Transverse colon (tissue), 4 donors: ENCODE data around the gene LGALS3BP. TPM values are rescaled to one million over a fixed set of nuclear protein-coding genes. Genes with fewer than 3 reads are reported as not detected.

ENCODE experiments used
- DNase-seq: peaks from one replicate; pipeline ENCODE4 v3.0.0-alpha.2; 2019
- H3K27ac ChIP-seq, 4 donors: fragments of 200-600 bp; sonication (generic); 2 replicates each; pipeline ENCODE4 v1.5.1; 2016 to 2018; ENCODE audit warnings: inconsistent platforms in 4 of 4
- H3K27me3 ChIP-seq: fragments of 200-600 bp; sonication (generic); 2 replicates; pipeline ENCODE4 v1.5.1; 2017; ENCODE audit warnings: inconsistent platforms
- H3K36me3 ChIP-seq, 4 donors: fragments of 200-600 bp; sonication (generic); 2 replicates each; pipeline ENCODE4 v1.5.1; 2017 to 2019; ENCODE audit warnings: inconsistent platforms in 4 of 4
- H3K4me1 ChIP-seq, 4 donors: fragments of 200-600 bp; sonication (generic); 2 replicates each; pipeline ENCODE4 v1.5.1; 2017 to 2020; ENCODE audit warnings: inconsistent platforms in 4 of 4
- H3K4me3 ChIP-seq, 4 donors: fragments of 200-600 bp; sonication (generic); 1 replicate in 1 of 4; 2 replicates in 3 of 4; pipeline versions ENCODE4 v1.5.1 to v1.6.1; 2017 to 2019; ENCODE audit warnings: inconsistent platforms in 4 of 4
- H3K9me3 ChIP-seq, 2 donors: fragments of 200-600 bp; sonication (generic); 2 replicates each; pipeline ENCODE4 v1.5.1; 2017 to 2019; ENCODE audit warnings: inconsistent platforms in 2 of 2
- EP300 ChIP-seq: sonication (generic); formaldehyde crosslinking; IDR thresholded peaks from one replicate; pipeline ENCODE4 v1.6.1; 2017; ENCODE audit warnings: antibody characterized with exemption, low read depth
- POLR2A ChIP-seq: fragments of 450-650 bp; IDR thresholded peaks from one replicate; pipeline ENCODE4 v1.6.1; 2016; ENCODE audit warnings: antibody characterized with exemption, mild to moderate bottlenecking, moderate library complexity
- POLR2AphosphoS5 ChIP-seq, 3 donors: sonication (generic); formaldehyde crosslinking; IDR thresholded peaks; one replicate each; pipeline ENCODE4 v1.6.1; 2016; ENCODE audit warnings: antibody characterized with exemption in 3 of 3
- WGBS, 2 donors: methylation state at CpG; one replicate each; pipeline ENCODE4 v1.1.5; 2018; ENCODE audit warnings: low coverage in 1 of 2; 5-methylcytosine and 5-hydroxymethylcytosine counted together
- in situ Hi-C, 4 donors: fragments of 200-750 bp; cut with MboI; loops; one replicate each; pipeline versions ENCODE4 v1.15.0 to v1.15.1; 2017; ENCODE audit warnings: low sequenced_read_pairs in 3 of 4, low pct_ligation_motif_present in 1 of 4, low pct_unique_long_range_greater_than_20kb in 1 of 4
- intact Hi-C: fragments of 100-400 bp; cut with DNase I; formaldehyde crosslinking; loops from one replicate; pipeline ENCODE4 v1.15.1; 2023; ENCODE audit warnings: low total_unique reads
- total RNA-seq, 4 donors: library from RNA; depleted of rRNA; stranded (reverse); fragments of >200 nt; gene quantifications; one replicate each; pipeline ENCODE4 v1.1.0, GENCODE V29; 2016
- TF ChIP-seq, protein P1 (sequence below), 5 experiments: fragments of 200-600 bp in 3 of 5; fragments of 450-650 bp in 2 of 5; sonication (generic) in 3 of 5; IDR thresholded peaks; 1 replicate in 2 of 5; 2 replicates in 3 of 5; pipeline ENCODE4 v1.5.1; 2016 to 2017; ENCODE audit warnings: antibody characterized with exemption in 5 of 5, inconsistent platforms in 3 of 5, mild to moderate bottlenecking in 2 of 5, moderate library complexity in 1 of 5

Gene LGALS3BP
- total RNA-seq, 4 donors from 2014 or later: 796 to 1,440 (median 1,077) TPM

DNA sequence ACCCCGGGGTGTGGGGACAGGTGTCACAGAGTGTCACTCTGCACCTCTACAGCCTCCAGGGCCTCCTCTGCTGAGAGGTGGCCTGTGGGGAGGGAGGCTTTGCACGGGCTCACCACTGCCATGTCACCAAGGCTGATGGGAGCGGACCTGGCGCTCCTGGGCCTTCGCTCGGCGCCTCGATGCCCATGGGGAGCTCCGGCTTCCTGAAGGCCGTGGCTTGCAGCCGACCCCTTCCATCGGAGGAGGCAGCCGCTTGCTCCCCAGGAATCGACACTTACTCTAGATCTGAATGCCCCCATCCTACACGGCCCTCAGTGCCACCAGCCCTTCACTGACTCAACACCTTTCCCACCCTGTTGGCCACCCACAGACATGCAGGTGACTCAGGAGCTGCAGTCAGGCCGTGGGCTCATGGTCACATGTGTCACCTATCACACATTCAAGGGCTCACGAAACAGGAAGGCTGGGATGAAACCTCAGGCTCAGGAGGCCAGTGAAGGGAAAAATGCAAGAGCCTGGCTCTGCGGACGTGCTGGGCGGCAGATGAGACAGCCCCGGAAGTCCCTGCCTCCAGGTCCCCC is 11.9 kb downstream of the LGALS3BP start:
- intact Hi-C loops (no loop called here), in situ Hi-C loops (loop anchor here in 1 of 4 donors (5.0 kb wide), 1 partner anchor 106 kb away; no protein-coding TSS in a partner anchor)
- H3K27ac ChIP-seq: no peak overlapping the region
- no peak overlapping the region for H3K4me3 ChIP-seq
- 87% methylated on average over 17 of the region's 21 CpGs; no CpG with 5 or more reads in 1 of the 2 donors for WGBS, 2 donors
- no peaks in the 10 kb centered on the region for H3K36me3 ChIP-seq
- TF ChIP-seq, protein P1, sequence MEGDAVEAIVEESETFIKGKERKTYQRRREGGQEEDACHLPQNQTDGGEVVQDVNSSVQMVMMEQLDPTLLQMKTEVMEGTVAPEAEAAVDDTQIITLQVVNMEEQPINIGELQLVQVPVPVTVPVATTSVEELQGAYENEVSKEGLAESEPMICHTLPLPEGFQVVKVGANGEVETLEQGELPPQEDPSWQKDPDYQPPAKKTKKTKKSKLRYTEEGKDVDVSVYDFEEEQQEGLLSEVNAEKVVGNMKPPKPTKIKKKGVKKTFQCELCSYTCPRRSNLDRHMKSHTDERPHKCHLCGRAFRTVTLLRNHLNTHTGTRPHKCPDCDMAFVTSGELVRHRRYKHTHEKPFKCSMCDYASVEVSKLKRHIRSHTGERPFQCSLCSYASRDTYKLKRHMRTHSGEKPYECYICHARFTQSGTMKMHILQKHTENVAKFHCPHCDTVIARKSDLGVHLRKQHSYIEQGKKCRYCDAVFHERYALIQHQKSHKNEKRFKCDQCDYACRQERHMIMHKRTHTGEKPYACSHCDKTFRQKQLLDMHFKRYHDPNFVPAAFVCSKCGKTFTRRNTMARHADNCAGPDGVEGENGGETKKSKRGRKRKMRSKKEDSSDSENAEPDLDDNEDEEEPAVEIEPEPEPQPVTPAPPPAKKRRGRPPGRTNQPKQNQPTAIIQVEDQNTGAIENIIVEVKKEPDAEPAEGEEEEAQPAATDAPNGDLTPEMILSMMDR (IDR thresholded peaks at IDR 0.05): no peak
- TF ChIP-seq POLR2A (no peak), POLR2AphosphoS5 (IDR thresholded peaks at IDR 0.05) (no peak), EP300 (no peak)
- no peaks in the 10 kb centered on the region for H3K9me3 ChIP-seq
- H3K27me3 ChIP-seq: no peaks in the 10 kb centered on the region
- peaks cover 6 to 17% (median 12%) of the 10 kb centered on the region in 4 donors for H3K4me1 ChIP-seq
- no peak for DNase-seq

DNA sequence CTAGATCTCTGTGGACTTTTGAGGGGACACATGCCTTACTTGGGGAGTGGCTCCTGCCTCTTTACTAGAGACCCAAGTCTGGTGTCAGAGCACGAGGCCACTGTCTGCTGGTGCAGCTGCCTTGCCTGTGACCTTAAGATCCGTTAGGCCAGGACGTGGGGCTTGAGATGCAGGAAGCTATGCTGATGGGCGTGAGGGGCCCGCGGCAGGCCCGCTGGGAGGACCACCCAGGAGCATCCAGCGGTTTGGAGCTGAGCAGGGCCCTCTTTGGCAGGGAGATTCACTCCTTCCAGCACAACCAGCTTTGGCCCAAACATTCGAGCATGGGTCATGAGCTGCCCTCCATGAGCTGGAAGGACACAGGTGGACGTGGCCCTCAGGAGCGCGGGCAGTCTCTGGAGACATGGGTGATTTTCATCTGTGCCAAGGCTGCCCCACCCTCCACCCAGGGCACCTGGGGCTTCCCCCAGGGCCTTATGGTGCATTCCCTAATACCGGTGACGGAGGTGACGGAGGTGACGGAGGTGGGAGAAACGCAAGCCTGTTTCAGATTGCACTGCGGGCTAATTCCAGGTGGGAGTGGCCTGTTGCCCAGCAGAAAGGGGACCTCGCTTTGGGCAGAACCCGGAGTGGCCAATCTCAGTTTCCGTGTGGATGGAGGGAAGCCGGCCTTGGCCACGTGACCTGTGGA is 12.7 kb downstream of the LGALS3BP start:
- in situ Hi-C loops: loop anchor here in 1 of 4 donors (5.0 kb wide), 1 partner anchor 105 kb away; no protein-coding TSS in a partner anchor
- TF ChIP-seq EP300: no peak
- no peak for TF ChIP-seq POLR2A
- no peak for TF ChIP-seq POLR2AphosphoS5 (IDR thresholded peaks at IDR 0.05)
- TF ChIP-seq, protein P1 (IDR thresholded peaks at IDR 0.05): no peak
- DNase-seq: no peak
- Histone ChIP-seq H3K4me3 (no peak overlapping the region), H3K9me3 (no peaks in the 10 kb centered on the region), H3K27ac (no peak overlapping the region), H3K4me1 (peaks cover 6 to 17% (median 13%) of the 10 kb centered on the region in 4 donors), H3K27me3 (no peaks in the 10 kb centered on the region), H3K36me3 (no peaks in the 10 kb centered on the region)
- 82% methylated on average over 23 of the region's 23 CpGs; no CpG with 5 or more reads in 1 of the 2 donors for WGBS, 2 donors
- intact Hi-C loops: no loop called here

DNA sequence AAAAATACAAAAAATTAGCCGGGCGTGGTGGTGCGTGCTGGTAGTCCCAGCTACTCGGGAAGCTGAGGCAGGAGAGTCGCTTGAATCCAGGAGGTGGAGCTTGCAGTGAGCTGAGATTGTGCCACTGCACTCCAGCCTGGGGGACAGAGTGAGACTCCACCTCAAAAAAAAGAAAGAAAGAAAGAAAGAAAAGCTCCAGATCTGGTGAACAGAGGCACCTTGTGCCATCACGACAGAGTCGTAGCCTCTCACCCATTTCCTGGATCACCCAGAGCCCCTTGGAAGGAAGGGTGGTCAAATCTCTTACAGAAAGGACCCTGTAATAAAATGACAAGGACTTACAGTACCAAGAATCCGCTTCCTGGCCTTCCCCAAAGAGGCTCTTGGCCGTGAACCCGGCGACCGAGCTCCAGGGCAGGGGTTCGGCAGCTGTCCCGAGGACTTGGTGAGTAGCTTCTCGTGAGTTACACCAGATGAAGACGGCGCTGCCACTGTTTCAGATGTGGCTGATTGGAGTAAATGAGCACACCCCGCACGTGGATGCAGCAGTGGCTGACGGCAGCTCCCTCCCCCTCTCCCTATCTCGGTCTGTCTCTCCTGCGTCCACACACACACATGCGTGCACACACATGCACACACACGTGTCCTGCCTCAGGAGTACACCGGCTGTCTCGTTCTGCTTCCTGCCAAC is 13.5 kb downstream of the LGALS3BP start:
- H3K27ac ChIP-seq: no peak overlapping the region
- intact Hi-C loops (no loop called here), in situ Hi-C loops (loop anchor here in 1 of 4 donors (5.0 kb wide), 1 partner anchor 104 kb away; no protein-coding TSS in a partner anchor)
- WGBS, 2 donors: 77 to 100% methylated on average over 5 to 26 of the region's 26 CpGs
- no peaks in the 10 kb centered on the region for H3K9me3 ChIP-seq
- H3K36me3 ChIP-seq: no peaks in the 10 kb centered on the region
- H3K4me3 ChIP-seq: no peak overlapping the region
- H3K27me3 ChIP-seq: no peaks in the 10 kb centered on the region
- peaks cover 3 to 22% (median 12%) of the 10 kb centered on the region in 4 donors for H3K4me1 ChIP-seq
- TF ChIP-seq POLR2AphosphoS5 (IDR thresholded peaks at IDR 0.05): no peak
- TF ChIP-seq, protein P1 (IDR thresholded peaks at IDR 0.05): no peak
- no peak for DNase-seq

DNA sequence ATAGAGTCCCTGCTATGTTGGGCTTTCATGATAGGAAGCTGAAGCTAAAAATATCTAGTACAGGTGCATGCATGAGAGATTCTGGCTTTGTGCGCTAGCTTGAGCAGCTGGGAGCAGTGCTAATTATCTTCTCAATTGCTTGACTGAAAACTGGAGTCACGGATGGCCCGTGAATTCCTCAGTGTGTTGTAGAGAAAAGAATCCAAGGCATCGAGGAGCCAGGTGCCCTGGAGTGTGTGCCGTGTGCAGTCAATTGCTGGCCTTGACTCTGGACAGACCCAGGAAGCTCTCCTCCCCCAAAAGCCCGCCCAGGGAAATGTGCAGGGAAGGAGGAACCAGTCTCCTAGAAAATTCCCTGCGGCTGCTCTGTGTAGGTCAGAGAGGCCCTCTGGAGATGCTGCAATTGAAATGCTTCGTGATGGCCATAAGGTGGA is 14.2 kb downstream of the LGALS3BP start:
- 84 to 100% methylated on average over 1 to 8 of the region's 8 CpGs for WGBS, 2 donors
- Histone ChIP-seq H3K4me3 (no peak overlapping the region), H3K36me3 (no peaks in the 10 kb centered on the region), H3K27ac (no peak overlapping the region), H3K4me1 (peaks cover 0 to 18% (median 9%) of the 10 kb centered on the region in 4 donors), H3K9me3 (no peaks in the 10 kb centered on the region), H3K27me3 (no peaks in the 10 kb centered on the region)
- TF ChIP-seq EP300 (no peak), POLR2A (no peak), POLR2AphosphoS5 (IDR thresholded peaks at IDR 0.05) (no peak)
- TF ChIP-seq, protein P1 (IDR thresholded peaks at IDR 0.05): no peak
- intact Hi-C loops: no loop called here
- in situ Hi-C loops: loop anchor here in 1 of 4 donors (5.0 kb wide), 1 partner anchor 103 kb away; no protein-coding TSS in a partner anchor
- DNase-seq: no peak
